ACC112 (cell line): Measurements from ENCODE around the gene POU5F2.

Experiments used
- H2AFZ ChIP-seq: fragments of 200-600 bp; sonication (generic); one replicate; pipeline ENCODE4 v1.6.0; 2017; ENCODE audit warnings: antibody characterized with exemption, low read length; ENCODE audit not compliant: unreplicated experiment
- H3K27ac ChIP-seq: fragments of 200-600 bp; sonication (generic); 2 replicates; pipeline ENCODE4 v1.5.1; 2014; ENCODE audit warnings: low read depth, mild to moderate bottlenecking, antibody characterized with exemption, low read length, moderate library complexity
- H3K27me3 ChIP-seq: fragments of 200-600 bp; sonication (generic); 2 replicates; pipeline ENCODE4 v1.6.1; 2014; ENCODE audit warnings: mild to moderate bottlenecking, antibody characterized with exemption, low read length, moderate library complexity, mixed read lengths; ENCODE audit not compliant: insufficient read depth
- H3K36me3 ChIP-seq: fragments of 200-600 bp; sonication (generic); 2 replicates; pipeline ENCODE4 v1.6.1; 2016; ENCODE audit warnings: mild to moderate bottlenecking, antibody characterized with exemption, low read length, moderate library complexity, mixed read lengths; ENCODE audit not compliant: insufficient read depth
- H3K4me1 ChIP-seq: fragments of 200-600 bp; sonication (generic); one replicate; pipeline ENCODE4 v1.6.1; 2016; ENCODE audit warnings: low read length, mixed read lengths; ENCODE audit not compliant: insufficient read depth, unreplicated experiment, control insufficient read depth
- H3K4me3 ChIP-seq: fragments of 200-600 bp; sonication (generic); 2 replicates; pipeline ENCODE4 v1.5.1; 2014; ENCODE audit warnings: mild to moderate bottlenecking, low read depth, low read length
- H3K79me2 ChIP-seq: fragments of 200-600 bp; sonication (generic); one replicate; pipeline ENCODE4 v1.6.0; 2016; ENCODE audit warnings: low read length; ENCODE audit not compliant: control insufficient read depth, unreplicated experiment, insufficient read depth

Gene POU5F2

DNA sequence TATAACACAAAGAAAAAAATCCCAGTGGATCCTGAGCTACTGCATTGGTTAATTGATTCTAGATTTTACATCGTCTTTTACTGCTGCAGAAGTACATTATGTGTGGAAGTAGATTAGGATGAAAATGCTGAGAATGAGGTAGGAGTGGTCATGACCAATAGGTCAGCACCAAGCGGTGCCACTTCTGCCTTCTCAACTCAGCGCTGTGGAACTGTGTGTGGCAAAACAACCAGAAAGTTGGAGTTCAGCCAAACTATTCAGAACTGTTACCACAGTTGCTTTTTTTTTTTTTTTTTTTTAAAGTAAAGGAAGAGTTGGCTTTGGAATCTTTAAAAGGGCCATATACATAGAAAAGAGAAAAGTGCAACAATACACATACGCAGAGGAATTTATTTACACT is 24.2 kb downstream of the POU5F2 start:
- no peak overlapping the region for H3K27ac ChIP-seq
- H3K4me1 ChIP-seq: no peaks in the 10 kb centered on the region
- no peaks in the 10 kb centered on the region for H3K79me2 ChIP-seq
- H3K36me3 ChIP-seq: no peaks in the 10 kb centered on the region
- no peaks in the 10 kb centered on the region for H3K27me3 ChIP-seq
- H3K4me3 ChIP-seq: no peak overlapping the region
- H2AFZ ChIP-seq: no peak overlapping the region

- Histone ChIP-seq H3K4me1 (no peaks in the 10 kb centered on the region), H3K27ac (no peak overlapping the region), H3K79me2 (no peaks in the 10 kb centered on the region), H3K27me3 (no peaks in the 10 kb centered on the region), H2AFZ (no peak overlapping the region), H3K4me3 (no peak overlapping the region), H3K36me3 (no peaks in the 10 kb centered on the region)
These were observed 24.9 kb downstream of the POU5F2 start for GRCh38 chr5:93716453-93716852.

DNA sequence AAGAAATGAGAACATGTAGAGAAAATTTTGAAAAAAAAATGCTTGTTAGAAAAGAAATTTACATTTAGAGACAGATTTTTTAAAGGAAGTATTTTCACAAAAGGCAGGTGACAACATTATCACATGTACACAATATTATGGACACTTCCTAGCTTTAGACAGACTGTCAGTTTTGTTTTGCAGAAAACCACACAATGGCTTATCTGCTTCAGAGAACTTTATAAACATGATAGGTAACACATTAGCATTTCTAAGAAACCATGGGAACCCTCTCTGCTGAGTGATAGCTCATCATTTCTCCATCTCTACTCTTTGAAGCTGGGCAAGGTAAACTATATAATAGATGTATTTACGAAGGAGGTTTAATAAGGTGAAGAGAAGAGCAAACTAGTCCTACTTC is 25.6 kb downstream of the POU5F2 start:
- H3K27ac ChIP-seq: no peak overlapping the region

DNA sequence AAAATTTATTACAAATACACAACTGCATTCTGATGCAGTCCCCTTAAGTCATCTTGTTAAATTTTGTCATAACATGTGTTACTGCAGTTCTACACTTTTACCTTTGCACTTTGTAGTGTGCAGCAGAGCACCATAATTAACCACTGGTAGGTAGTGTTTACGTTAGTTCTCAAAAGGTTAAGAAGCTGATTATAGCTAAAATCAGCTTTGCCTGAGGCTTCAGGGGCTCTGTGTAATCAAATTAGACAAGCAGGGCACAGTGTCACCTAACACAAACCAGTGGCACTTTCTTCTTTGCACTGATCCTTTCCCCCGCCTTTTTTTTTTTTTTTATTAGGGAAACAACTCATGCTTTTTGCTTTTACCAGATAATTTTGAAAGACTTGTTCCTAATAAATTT is 26.1 kb downstream of the POU5F2 start:
- Histone ChIP-seq H3K36me3 (no peaks in the 10 kb centered on the region), H3K27me3 (no peaks in the 10 kb centered on the region), H3K4me3 (no peak overlapping the region), H2AFZ (no peak overlapping the region), H3K79me2 (no peaks in the 10 kb centered on the region), H3K4me1 (no peaks in the 10 kb centered on the region), H3K27ac (no peak overlapping the region)

More for the DNA sequence above, 25.6 kb downstream of the POU5F2 start:
- no peak overlapping the region for H2AFZ ChIP-seq
- H3K36me3 ChIP-seq: no peaks in the 10 kb centered on the region
- H3K4me3 ChIP-seq: no peak overlapping the region
- no peaks in the 10 kb centered on the region for H3K79me2 ChIP-seq
- no peaks in the 10 kb centered on the region for H3K4me1 ChIP-seq
- no peaks in the 10 kb centered on the region for H3K27me3 ChIP-seq

DNA sequence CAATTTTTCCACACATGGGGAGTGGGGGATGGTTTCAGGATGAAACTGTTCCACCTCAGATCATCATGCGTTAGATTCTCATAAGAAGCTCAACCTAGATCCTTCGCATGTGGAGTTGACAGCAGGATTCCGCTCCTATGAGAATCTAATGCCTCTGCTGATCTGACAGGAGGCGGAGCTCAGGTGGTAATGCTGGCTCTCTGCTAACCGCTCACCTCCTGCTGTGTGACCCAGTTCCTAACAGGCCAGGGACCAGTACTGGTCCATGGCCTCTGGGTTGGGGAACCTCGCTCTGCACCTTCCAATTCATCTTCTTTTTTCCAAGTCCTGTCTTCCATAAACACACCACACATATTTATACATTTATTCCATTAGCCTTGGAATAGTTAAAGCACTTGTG is 33.0 kb downstream of the POU5F2 start:
- H3K79me2 ChIP-seq: no peaks in the 10 kb centered on the region

DNA sequence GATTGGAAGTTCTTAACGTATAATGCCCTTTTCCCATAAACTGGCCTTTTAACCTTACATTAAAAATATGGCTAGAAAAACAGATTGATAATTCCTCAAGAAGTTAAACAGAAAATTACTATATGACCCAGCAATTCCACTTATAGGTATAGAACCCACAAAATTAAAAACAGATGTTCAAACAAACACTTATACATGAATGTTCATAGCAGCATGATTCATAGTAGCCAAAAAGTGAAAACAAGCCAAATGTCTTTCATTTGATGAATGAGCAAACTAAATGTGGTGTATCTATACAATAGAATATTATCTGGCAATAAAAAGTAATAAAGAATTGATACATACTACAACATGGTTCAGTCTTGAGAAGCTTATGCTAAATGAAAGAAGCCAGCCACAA is 35.5 kb downstream of the POU5F2 start:
- Histone ChIP-seq H3K36me3 (no peaks in the 10 kb centered on the region), H3K79me2 (no peaks in the 10 kb centered on the region), H3K4me3 (no peak overlapping the region), H2AFZ (no peak overlapping the region), H3K27ac (no peak overlapping the region), H3K4me1 (peaks cover 13% of the 10 kb centered on the region), H3K27me3 (no peaks in the 10 kb centered on the region)

More for the DNA sequence above, 33.0 kb downstream of the POU5F2 start:
- Histone ChIP-seq H2AFZ (no peak overlapping the region), H3K27me3 (no peaks in the 10 kb centered on the region), H3K4me3 (no peak overlapping the region), H3K27ac (no peak overlapping the region), H3K36me3 (no peaks in the 10 kb centered on the region), H3K4me1 (peaks cover 13% of the 10 kb centered on the region)

DNA sequence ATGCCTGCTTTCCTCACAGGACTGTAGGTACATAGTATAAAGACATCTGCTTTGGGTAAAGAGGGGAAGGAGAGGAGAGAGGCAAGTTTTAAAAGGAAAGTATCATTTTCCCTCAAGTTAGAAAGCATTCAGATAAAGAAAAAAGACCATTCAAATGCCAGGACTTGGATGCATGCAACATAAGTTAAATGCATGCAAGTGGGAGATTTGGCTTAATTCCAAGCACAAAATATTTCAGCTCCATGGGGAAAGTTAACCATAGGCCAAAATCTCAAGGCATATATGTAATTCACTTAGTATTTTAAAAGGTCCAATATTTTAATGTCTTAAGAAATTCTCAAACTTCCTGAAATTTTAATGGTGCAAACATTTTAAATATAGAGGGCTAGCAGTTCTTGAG is 36.4 kb downstream of the POU5F2 start:
- H3K27ac ChIP-seq: no peak overlapping the region
- no peaks in the 10 kb centered on the region for H3K36me3 ChIP-seq
- H2AFZ ChIP-seq: no peak overlapping the region
- peaks cover 13% of the 10 kb centered on the region for H3K4me1 ChIP-seq
- H3K79me2 ChIP-seq: no peaks in the 10 kb centered on the region
- no peaks in the 10 kb centered on the region for H3K27me3 ChIP-seq
- H3K4me3 ChIP-seq: no peak overlapping the region

GRCh38 chr5:93691997-93692396 is 49.4 kb downstream of the POU5F2 start:
- Histone ChIP-seq H3K79me2 (no peaks in the 10 kb centered on the region), H3K27ac (no peak overlapping the region), H3K36me3 (no peaks in the 10 kb centered on the region), H3K4me1 (no peaks in the 10 kb centered on the region), H3K4me3 (no peak overlapping the region), H3K27me3 (no peaks in the 10 kb centered on the region), H2AFZ (no peak overlapping the region)
